Metanephros (tissue), 2 donors: ENCODE data around the gene ETNK1. TPM values are rescaled to one million over a fixed set of nuclear protein-coding genes. Genes with fewer than 3 reads are reported as not detected.

Experiments
- small RNA-seq: library from RNA; depleted of rRNA; stranded (forward); fragments of <200 nt; gene quantifications from one replicate; pipeline ENCODE3, GENCODE V24; 2014; ENCODE audit warnings: low replicate concordance
- total RNA-seq: library from RNA; depleted of rRNA; stranded (reverse); fragments of >200 nt; gene quantifications from one replicate; pipeline ENCODE4 v1.2.3, GENCODE V29; 2014

Gene ETNK1, protein sequence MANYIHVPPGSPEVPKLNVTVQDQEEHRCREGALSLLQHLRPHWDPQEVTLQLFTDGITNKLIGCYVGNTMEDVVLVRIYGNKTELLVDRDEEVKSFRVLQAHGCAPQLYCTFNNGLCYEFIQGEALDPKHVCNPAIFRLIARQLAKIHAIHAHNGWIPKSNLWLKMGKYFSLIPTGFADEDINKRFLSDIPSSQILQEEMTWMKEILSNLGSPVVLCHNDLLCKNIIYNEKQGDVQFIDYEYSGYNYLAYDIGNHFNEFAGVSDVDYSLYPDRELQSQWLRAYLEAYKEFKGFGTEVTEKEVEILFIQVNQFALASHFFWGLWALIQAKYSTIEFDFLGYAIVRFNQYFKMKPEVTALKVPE
- total RNA-seq, result 75.4 TPM

GRCh38 chr12:22624870-22625761 lies at the start of gene ETNK1:
ETNK1 (plus strand) TSS chr12:22625171; CDS start chr12:22625431, 260 bp downstream.

Small RNAs within 50 kb of the gene (small RNA-seq; reads per million reads assigned to genes)
- gene RPS27P22, result not detected

Other genes starting within 250 kb of the ETNK1 start
- gene C2CD5, start 80.6 kb upstream of the ETNK1 start, total RNA-seq, result 79.1 TPM